HL-60 (cell line): ENCODE data around the gene E2F3.

ENCODE experiments used
- CTCF ChIP-seq: IDR thresholded peaks from one replicate; pipeline ENCODE4 v1.5.1; 2011; ENCODE audit warnings: low read length, control low read depth, inconsistent platforms; ENCODE audit not compliant: insufficient read depth
- GABPA ChIP-seq: IDR thresholded peaks from 2 replicates; pipeline ENCODE4 v1.6.1; 2012; ENCODE audit warnings: low read depth
- POLR2AphosphoS5 ChIP-seq: IDR thresholded peaks from 2 replicates; pipeline ENCODE4 v1.6.1; 2012; ENCODE audit warnings: low read depth
- REST ChIP-seq: IDR thresholded peaks from 2 replicates; pipeline ENCODE4 v1.6.1; 2012; ENCODE audit warnings: low read depth; ENCODE audit not compliant: insufficient replicate concordance
- SPI1 ChIP-seq: IDR thresholded peaks from 2 replicates; pipeline ENCODE4 v1.6.1; 2012; ENCODE audit warnings: low read depth, mild to moderate bottlenecking, borderline replicate concordance

GRCh38 chr6:20365456-20365855 lies 36.2 kb upstream of the E2F3 start:
- TF ChIP-seq CTCF (no peak), POLR2AphosphoS5 (no peak), SPI1 (no peak), REST (no peak), GABPA (no peak)
